Transverse colon (tissue), 4 donors: ENCODE measurements around the gene RTN4RL1. TPM values are rescaled to one million over a fixed set of nuclear protein-coding genes. Genes with fewer than 3 reads are reported as not detected.

Experiments used
- DNase-seq: peaks from one replicate; pipeline ENCODE4 v3.0.0-alpha.2; 2019
- H3K27ac ChIP-seq, 4 donors: fragments of 200-600 bp; sonication (generic); 2 replicates each; pipeline ENCODE4 v1.5.1; 2016 to 2018; ENCODE audit warnings: inconsistent platforms in 4 of 4
- H3K27me3 ChIP-seq: fragments of 200-600 bp; sonication (generic); 2 replicates; pipeline ENCODE4 v1.5.1; 2017; ENCODE audit warnings: inconsistent platforms
- H3K36me3 ChIP-seq, 4 donors: fragments of 200-600 bp; sonication (generic); 2 replicates each; pipeline ENCODE4 v1.5.1; 2017 to 2019; ENCODE audit warnings: inconsistent platforms in 4 of 4
- H3K4me1 ChIP-seq, 4 donors: fragments of 200-600 bp; sonication (generic); 2 replicates each; pipeline ENCODE4 v1.5.1; 2017 to 2020; ENCODE audit warnings: inconsistent platforms in 4 of 4
- H3K4me3 ChIP-seq, 4 donors: fragments of 200-600 bp; sonication (generic); 1 replicate in 1 of 4; 2 replicates in 3 of 4; pipeline versions ENCODE4 v1.5.1 to v1.6.1; 2017 to 2019; ENCODE audit warnings: inconsistent platforms in 4 of 4
- H3K9me3 ChIP-seq, 2 donors: fragments of 200-600 bp; sonication (generic); 2 replicates each; pipeline ENCODE4 v1.5.1; 2017 to 2019; ENCODE audit warnings: inconsistent platforms in 2 of 2
- EP300 ChIP-seq: sonication (generic); formaldehyde crosslinking; IDR thresholded peaks from one replicate; pipeline ENCODE4 v1.6.1; 2017; ENCODE audit warnings: antibody characterized with exemption, low read depth
- POLR2A ChIP-seq: fragments of 450-650 bp; IDR thresholded peaks from one replicate; pipeline ENCODE4 v1.6.1; 2016; ENCODE audit warnings: antibody characterized with exemption, mild to moderate bottlenecking, moderate library complexity
- POLR2AphosphoS5 ChIP-seq, 3 donors: sonication (generic); formaldehyde crosslinking; IDR thresholded peaks; one replicate each; pipeline ENCODE4 v1.6.1; 2016; ENCODE audit warnings: antibody characterized with exemption in 3 of 3
- WGBS, 2 donors: methylation state at CpG; one replicate each; pipeline ENCODE4 v1.1.5; 2018; ENCODE audit warnings: low coverage in 1 of 2; 5-methylcytosine and 5-hydroxymethylcytosine counted together
- in situ Hi-C, 4 donors: fragments of 200-750 bp; cut with MboI; loops; one replicate each; pipeline versions ENCODE4 v1.15.0 to v1.15.1; 2017; ENCODE audit warnings: low sequenced_read_pairs in 3 of 4, low pct_ligation_motif_present in 1 of 4, low pct_unique_long_range_greater_than_20kb in 1 of 4
- intact Hi-C: fragments of 100-400 bp; cut with DNase I; formaldehyde crosslinking; loops from one replicate; pipeline ENCODE4 v1.15.1; 2023; ENCODE audit warnings: low total_unique reads
- total RNA-seq, 4 donors: library from RNA; depleted of rRNA; stranded (reverse); fragments of >200 nt; gene quantifications; one replicate each; pipeline ENCODE4 v1.1.0, GENCODE V29; 2016
- TF ChIP-seq, protein P1 (sequence below), 5 experiments: fragments of 200-600 bp in 3 of 5; fragments of 450-650 bp in 2 of 5; sonication (generic) in 3 of 5; IDR thresholded peaks; 1 replicate in 2 of 5; 2 replicates in 3 of 5; pipeline ENCODE4 v1.5.1; 2016 to 2017; ENCODE audit warnings: antibody characterized with exemption in 5 of 5, inconsistent platforms in 3 of 5, mild to moderate bottlenecking in 2 of 5, moderate library complexity in 1 of 5

The RTN4RL1 gene
- total RNA-seq, 4 donors from 2014 or later: 0.27 to 0.60 (median 0.48) TPM; not detected in 1

DNA sequence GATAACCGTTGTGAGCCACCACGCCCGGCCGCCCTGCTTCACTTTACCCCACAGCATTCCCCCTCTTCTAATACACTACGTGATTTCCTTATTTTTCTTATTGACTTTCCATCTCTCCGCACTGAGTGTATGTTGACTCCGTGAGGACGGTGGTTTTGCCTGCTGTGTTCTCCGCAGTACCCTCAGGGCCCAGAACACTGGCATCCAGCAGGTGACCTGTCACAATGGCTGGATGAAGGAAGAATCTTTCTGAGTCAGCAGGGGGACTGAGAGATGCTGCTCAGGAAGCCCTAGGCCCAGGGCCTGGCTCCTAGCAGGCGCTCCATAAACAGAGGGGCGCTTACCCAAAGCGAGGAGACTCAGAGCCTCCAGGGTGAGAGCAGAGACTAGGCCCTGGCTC lies 79.5 kb downstream of the RTN4RL1 start:
- in situ Hi-C loops (no loop called here), intact Hi-C loops (no loop called here)
- WGBS, 2 donors: 89 to 96% methylated on average over 9 to 12 of the region's 12 CpGs

DNA sequence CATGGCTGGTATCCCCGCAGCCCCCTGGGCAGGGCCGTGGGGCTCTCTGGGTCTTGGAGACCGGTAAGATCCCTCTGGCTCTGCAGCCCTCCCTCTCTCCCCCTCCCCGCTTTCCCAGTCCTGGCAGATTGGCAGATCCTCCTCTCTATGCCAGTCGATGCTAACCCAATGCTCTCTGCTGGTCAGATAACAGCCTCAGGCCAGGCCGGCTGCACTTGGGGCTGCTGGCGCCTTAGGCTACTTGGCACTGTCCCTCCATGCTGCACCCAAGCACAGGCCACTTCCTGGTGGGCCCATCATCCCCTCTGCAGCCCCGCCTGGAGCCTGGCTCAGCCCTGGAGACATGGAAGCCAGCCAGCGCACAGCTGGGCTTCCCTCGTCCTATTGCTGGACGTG lies 81.7 kb downstream of the RTN4RL1 start:
- H3K4me1 ChIP-seq: no peaks in the 10 kb centered on the region
- H3K27ac ChIP-seq: no peak overlapping the region
- 75% methylated on average over 11 of the region's 11 CpGs; no CpG with 5 or more reads in 1 of the 2 donors for WGBS, 2 donors
- H3K36me3 ChIP-seq: no peaks in the 10 kb centered on the region
- no peak for DNase-seq
- in situ Hi-C loops (no loop called here), intact Hi-C loops (no loop called here)
- no peak overlapping the region for H3K4me3 ChIP-seq
- TF ChIP-seq, protein P1, sequence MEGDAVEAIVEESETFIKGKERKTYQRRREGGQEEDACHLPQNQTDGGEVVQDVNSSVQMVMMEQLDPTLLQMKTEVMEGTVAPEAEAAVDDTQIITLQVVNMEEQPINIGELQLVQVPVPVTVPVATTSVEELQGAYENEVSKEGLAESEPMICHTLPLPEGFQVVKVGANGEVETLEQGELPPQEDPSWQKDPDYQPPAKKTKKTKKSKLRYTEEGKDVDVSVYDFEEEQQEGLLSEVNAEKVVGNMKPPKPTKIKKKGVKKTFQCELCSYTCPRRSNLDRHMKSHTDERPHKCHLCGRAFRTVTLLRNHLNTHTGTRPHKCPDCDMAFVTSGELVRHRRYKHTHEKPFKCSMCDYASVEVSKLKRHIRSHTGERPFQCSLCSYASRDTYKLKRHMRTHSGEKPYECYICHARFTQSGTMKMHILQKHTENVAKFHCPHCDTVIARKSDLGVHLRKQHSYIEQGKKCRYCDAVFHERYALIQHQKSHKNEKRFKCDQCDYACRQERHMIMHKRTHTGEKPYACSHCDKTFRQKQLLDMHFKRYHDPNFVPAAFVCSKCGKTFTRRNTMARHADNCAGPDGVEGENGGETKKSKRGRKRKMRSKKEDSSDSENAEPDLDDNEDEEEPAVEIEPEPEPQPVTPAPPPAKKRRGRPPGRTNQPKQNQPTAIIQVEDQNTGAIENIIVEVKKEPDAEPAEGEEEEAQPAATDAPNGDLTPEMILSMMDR (IDR thresholded peaks at IDR 0.05): no peak
- TF ChIP-seq POLR2AphosphoS5 (IDR thresholded peaks at IDR 0.05): no peak
- H3K9me3 ChIP-seq: no peaks in the 10 kb centered on the region
- H3K27me3 ChIP-seq: no peaks in the 10 kb centered on the region

More for the DNA sequence above, 79.5 kb downstream of the RTN4RL1 start:
- Histone ChIP-seq H3K9me3 (no peaks in the 10 kb centered on the region), H3K4me1 (no peaks in the 10 kb centered on the region), H3K36me3 (no peaks in the 10 kb centered on the region), H3K4me3 (no peak overlapping the region), H3K27ac (no peak overlapping the region), H3K27me3 (no peaks in the 10 kb centered on the region)
- TF ChIP-seq EP300 (no peak), POLR2A (no peak), POLR2AphosphoS5 (IDR thresholded peaks at IDR 0.05) (no peak)
- TF ChIP-seq, protein P1 (IDR thresholded peaks at IDR 0.05): no peak
- no peak for DNase-seq

DNA sequence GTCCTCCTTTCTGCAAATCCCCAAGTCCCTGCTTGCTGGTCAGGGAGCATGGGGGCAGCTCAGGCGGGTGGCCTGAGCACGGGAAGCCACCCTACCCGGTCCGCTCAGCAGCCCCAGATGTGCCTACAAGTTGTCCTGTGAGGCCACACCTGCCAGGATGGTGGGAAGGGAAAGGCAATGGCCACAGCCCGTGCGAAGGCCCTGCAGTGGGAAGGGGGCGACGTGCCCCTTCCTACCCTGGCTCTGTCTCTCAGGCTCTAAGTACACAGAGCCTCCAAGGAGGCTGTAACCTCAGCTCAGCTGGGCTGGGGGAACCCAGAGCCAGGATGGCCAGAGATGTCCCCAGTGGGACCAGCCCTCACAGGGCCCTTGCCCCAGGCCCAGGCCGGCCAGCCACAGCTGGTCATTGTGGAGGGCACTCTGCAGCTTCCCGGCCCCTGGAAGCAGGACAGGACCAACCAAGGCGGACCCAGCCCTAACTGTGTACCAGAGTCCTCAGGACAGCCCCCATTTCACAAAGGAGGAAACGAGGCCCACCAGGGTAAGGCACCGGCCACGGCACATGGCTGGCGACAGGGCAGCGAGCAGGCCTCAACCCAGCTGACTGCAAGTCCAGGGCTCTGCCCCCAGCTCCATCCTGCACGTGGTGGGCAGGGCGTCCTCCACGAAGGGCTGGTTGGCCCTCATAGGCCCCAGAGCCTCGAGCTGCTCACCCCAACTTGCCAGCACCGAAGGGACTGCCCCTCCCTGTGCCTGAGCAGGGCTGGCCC lies 82.3 kb downstream of the RTN4RL1 start:
- in situ Hi-C loops (no loop called here), intact Hi-C loops (no loop called here)
- Histone ChIP-seq H3K27me3 (no peaks in the 10 kb centered on the region), H3K27ac (no peak overlapping the region), H3K9me3 (no peaks in the 10 kb centered on the region), H3K36me3 (no peaks in the 10 kb centered on the region), H3K4me3 (no peak overlapping the region), H3K4me1 (no peaks in the 10 kb centered on the region)
- DNase-seq: no peak
- no peak for TF ChIP-seq POLR2A
- TF ChIP-seq POLR2AphosphoS5 (IDR thresholded peaks at IDR 0.05): no peak
- TF ChIP-seq, protein P1 (IDR thresholded peaks at IDR 0.05): no peak
- TF ChIP-seq EP300: no peak
- 83% methylated on average over 14 of the region's 21 CpGs; no CpG with 5 or more reads in 1 of the 2 donors for WGBS, 2 donors

DNA sequence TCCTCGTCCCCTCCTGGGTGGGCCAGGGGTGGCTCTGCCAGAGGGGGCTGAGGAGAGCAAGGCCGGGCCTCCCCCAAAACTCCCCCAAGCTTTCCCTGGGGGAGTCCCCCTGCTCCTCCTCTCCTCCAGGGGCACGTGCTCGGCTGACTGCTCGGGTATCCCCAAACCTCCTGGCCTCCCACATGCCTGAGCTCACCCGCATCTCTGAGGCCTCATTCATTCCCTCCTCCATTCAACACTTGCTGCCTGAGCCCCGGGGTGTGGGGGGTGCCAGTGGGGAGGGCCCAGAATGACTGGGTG lies 83.1 kb downstream of the RTN4RL1 start:
- Histone ChIP-seq H3K27me3 (no peaks in the 10 kb centered on the region), H3K27ac (no peak overlapping the region), H3K4me1 (no peaks in the 10 kb centered on the region), H3K36me3 (no peaks in the 10 kb centered on the region), H3K9me3 (no peaks in the 10 kb centered on the region), H3K4me3 (no peak overlapping the region)
- TF ChIP-seq POLR2AphosphoS5 (IDR thresholded peaks at IDR 0.05): no peak
- TF ChIP-seq, protein P1 (IDR thresholded peaks at IDR 0.05): no peak
- no peak for TF ChIP-seq POLR2A
- no peak for TF ChIP-seq EP300
- in situ Hi-C loops: no loop called here
- WGBS, 2 donors: 80% methylated on average over 7 of the region's 7 CpGs; no CpG with 5 or more reads in 1 of the 2 donors
- no peak for DNase-seq
- intact Hi-C loops: no loop called here
